Glutamatergic neuron (in vitro differentiated cells): ENCODE measurements around the gene RPTN. TPM values are rescaled to one million over a fixed set of nuclear protein-coding genes. Genes with fewer than 3 reads are reported as not detected.
A peak's percentile ranks its signal among the peaks of the same experiment; 100 is the strongest.

ENCODE experiments used
- DNase-seq: peaks from one replicate; pipeline ENCODE4 v3.0.0; 2022
- H3K27ac Mint-ChIP-seq: one replicate; pipeline ENCODE4 v1.8.0; 2020; ENCODE audit warnings: mild to moderate bottlenecking, mixed read lengths, inconsistent platforms; ENCODE audit not compliant: unreplicated experiment
- H3K27me3 Mint-ChIP-seq: one replicate; pipeline ENCODE4 v1.8.0; 2020; ENCODE audit warnings: mild to moderate bottlenecking, moderate library complexity, mixed read lengths, inconsistent platforms; ENCODE audit not compliant: unreplicated experiment
- H3K36me3 Mint-ChIP-seq: one replicate; pipeline ENCODE4 v1.8.0; 2020; ENCODE audit warnings: mild to moderate bottlenecking, mixed read lengths, inconsistent platforms; ENCODE audit not compliant: unreplicated experiment
- H3K4me1 Mint-ChIP-seq: one replicate; pipeline ENCODE4 v1.8.0; 2020; ENCODE audit warnings: mild to moderate bottlenecking, low read depth, mixed read lengths, inconsistent platforms; ENCODE audit not compliant: unreplicated experiment
- H3K4me3 Mint-ChIP-seq: one replicate; pipeline ENCODE4 v1.8.0; 2020; ENCODE audit warnings: mild to moderate bottlenecking, mixed read lengths, inconsistent platforms; ENCODE audit not compliant: unreplicated experiment
- H3K9me3 Mint-ChIP-seq: one replicate; pipeline ENCODE4 v1.8.0; 2020; ENCODE audit warnings: mild to moderate bottlenecking, moderate library complexity, mixed read lengths, inconsistent platforms; ENCODE audit not compliant: unreplicated experiment
- CTCF ChIP-seq: fragments of 200-600 bp; sonication (generic); IDR thresholded peaks from one replicate; pipeline ENCODE4 v1.5.0; 2021; ENCODE audit not compliant: partially characterized antibody, unreplicated experiment
- total RNA-seq: library from RNA; stranded (reverse); fragmentation: NEBNext Ultra II Directional; extraction: Animal tissue kit (Norgen Biotek cat#: 25700); gene quantifications from one replicate; pipeline ENCODE4 v1.2.1, GENCODE V29; 2021; ENCODE audit not compliant: unreplicated experiment

The RPTN gene
- total RNA-seq, 1 donor from 2014 or later, result not detected

DNA sequence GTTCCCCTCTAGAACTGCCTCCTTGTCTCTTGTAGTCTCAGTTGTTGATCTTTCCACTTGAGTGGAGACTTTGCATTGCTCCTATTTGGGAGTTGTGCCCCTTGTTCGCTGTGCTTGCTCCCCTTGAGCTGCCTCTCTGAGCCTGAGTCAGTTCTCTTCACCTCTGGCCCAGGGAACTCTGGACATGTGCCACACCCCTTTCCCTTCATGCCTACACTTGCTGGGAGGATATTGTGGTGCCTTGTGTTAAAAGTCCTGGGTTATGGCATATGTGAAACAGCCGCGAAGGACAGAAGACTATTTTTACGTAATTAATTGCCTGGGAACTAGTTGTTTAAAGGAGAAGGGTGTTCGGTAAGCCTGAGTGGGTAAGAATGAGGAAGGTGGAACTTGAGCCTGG is 32.2 kb upstream of the RPTN start:
- no peaks in the 10 kb centered on the region for H3K4me1 Mint-ChIP-seq
- no peak overlapping the region for H3K27ac Mint-ChIP-seq
- H3K36me3 Mint-ChIP-seq, result no peaks in the 10 kb centered on the region
- H3K4me3 Mint-ChIP-seq, result no peak overlapping the region
- no peak for TF ChIP-seq CTCF
- peaks cover 3% of the 10 kb centered on the region for H3K27me3 Mint-ChIP-seq
- peaks cover 5% of the 10 kb centered on the region for H3K9me3 Mint-ChIP-seq
- no peak for DNase-seq

DNA sequence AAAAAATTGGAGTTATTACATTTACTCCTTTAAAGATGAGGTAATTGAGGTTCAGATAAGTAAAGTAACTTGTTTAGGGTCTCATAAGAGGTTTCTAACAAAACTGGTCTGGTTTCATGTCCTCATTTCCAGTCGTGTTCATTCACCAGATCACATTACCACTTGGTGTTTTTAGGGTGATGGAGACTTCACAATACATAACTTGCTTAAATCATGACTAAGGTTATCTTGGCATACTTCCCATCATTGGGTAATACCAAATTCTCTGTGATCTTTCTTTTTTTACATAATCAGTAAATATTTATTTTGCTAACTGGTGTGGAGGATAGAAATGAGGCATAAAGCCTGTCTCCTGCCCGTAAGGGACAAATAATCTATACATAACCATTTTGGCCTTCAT is 31.6 kb upstream of the RPTN start:
- no peak for TF ChIP-seq CTCF
- Mint-ChIP-seq H3K9me3 (peaks cover 3% of the 10 kb centered on the region), H3K4me3 (no peak overlapping the region), H3K36me3 (no peaks in the 10 kb centered on the region), H3K27ac (no peak overlapping the region), H3K4me1 (no peaks in the 10 kb centered on the region), H3K27me3 (peaks cover 3% of the 10 kb centered on the region)
- no peak for DNase-seq

GRCh38 chr1:152189657-152190442 is 30.8 kb upstream of the RPTN start:
- Mint-ChIP-seq H3K27me3 (peaks cover 3% of the 10 kb centered on the region), H3K9me3 (peaks cover 2% of the 10 kb centered on the region), H3K4me1 (no peaks in the 10 kb centered on the region), H3K4me3 (peak overlapping the region; percentile 84), H3K36me3 (no peaks in the 10 kb centered on the region), H3K27ac (peak overlapping the region; percentile 39)
- TF ChIP-seq CTCF, result peak; percentile 79
- DNase-seq, result peak; percentile 72

GRCh38 chr1:152188673-152189591 is 29.9 kb upstream of the RPTN start:
- H3K9me3 Mint-ChIP-seq, result peaks cover 2% of the 10 kb centered on the region
- peak overlapping the region; percentile 39 for H3K27ac Mint-ChIP-seq
- H3K36me3 Mint-ChIP-seq, result no peaks in the 10 kb centered on the region
- peak overlapping the region; percentile 84 for H3K4me3 Mint-ChIP-seq
- DNase-seq, result peak; percentile 78
- H3K4me1 Mint-ChIP-seq, result no peaks in the 10 kb centered on the region
- peak; percentile 93 for TF ChIP-seq CTCF
- peaks cover 3% of the 10 kb centered on the region for H3K27me3 Mint-ChIP-seq
